PC-3 (cell line): ENCODE results near the gene GTPBP3.

Experiments
- CTCF ChIP-seq: fragments of 300-600 bp; sonication (generic); conservative IDR thresholded peaks from 2 replicates; pipeline ENCODE4 v1.5.1; 2017; ENCODE audit warnings: antibody characterized with exemption, low read depth, mild to moderate bottlenecking, low read length
- EZH2 ChIP-seq: fragments of 300-600 bp; sonication (generic); IDR thresholded peaks from one replicate; pipeline ENCODE4 v1.6.1; 2017; ENCODE audit warnings: antibody characterized with exemption, mild to moderate bottlenecking, low read length; ENCODE audit not compliant: unreplicated experiment
- EZH2phosphoT487 ChIP-seq: fragments of 300-600 bp; sonication (generic); IDR thresholded peaks from 2 replicates; pipeline ENCODE4 v1.6.1; 2018; ENCODE audit warnings: mild to moderate bottlenecking, antibody characterized with exemption, low read length, borderline replicate concordance

DNA sequence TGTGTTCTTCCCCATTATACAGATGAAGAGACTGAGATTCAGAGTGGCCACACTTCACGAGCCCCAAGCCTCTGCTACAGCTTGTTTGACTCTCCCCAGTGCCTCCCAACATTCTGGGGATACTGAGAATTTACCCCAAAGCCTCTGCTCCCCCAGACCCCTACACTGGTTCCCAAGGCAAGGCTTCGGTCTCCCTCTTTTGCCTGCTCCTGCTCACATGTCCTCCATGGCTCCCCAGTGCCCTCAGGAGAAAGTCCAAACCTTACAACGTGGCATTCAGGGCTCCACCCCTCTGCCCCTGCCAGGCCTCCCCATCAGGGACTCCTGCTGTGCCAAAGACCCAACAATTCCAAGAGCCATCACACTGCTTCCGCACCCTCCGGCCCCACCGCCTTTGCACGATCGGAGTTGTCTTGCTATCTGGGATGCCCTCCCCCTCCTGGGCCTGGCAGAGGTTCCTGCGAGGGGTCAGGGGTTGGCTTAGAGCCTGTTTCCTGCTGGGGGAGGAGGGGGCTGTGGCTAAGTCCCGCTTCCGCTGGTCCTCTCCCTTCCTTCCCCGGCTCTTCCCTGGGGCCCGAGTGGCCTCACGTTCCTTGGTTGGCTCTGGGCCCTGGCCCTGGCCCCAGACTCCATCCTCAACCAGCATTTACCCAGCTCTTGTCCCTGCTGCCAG lies 15.4 kb downstream of the GTPBP3 start:
- TF ChIP-seq CTCF (no peak), EZH2phosphoT487 (no peak), EZH2 (no peak)
